Hippocampal formation (tissue), 2 donors: Measurements from ENCODE around the gene PURB.
"Not testable (repeated sequence)": the region's sequence is repeated elsewhere in the genome, so short reads cannot be mapped to it uniquely, and the experiment has no call there.

Experiments used
- DNase-seq, 2 donors: peaks; one replicate each; lab custom pipeline; 2025; lab: John Stamatoyannopoulos, UW

Gene PURB

DNA sequence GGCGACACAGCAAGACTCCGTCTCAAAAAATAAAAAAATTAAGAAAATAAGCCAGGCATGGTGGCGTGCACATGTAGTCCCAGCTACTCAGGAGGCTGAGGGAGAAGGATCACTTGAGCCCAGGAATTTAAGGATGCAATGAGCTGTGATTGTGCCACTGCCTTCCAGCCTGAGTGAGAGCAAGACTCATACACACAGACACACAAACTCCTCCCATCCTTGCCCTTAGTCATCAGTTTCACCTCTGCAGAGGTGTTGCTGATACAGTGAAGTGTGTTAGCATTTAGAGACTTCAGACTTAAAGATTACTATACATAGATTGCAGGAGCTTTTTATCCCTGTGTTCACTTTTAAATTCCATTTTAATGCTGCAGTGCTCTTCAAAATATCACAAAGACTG is 31.9 kb downstream of the PURB start:
- DNase-seq: no peak

- no peak for DNase-seq
Measured at GRCh38 chr7:44852590-44852989, 32.7 kb downstream of the PURB start.

DNA sequence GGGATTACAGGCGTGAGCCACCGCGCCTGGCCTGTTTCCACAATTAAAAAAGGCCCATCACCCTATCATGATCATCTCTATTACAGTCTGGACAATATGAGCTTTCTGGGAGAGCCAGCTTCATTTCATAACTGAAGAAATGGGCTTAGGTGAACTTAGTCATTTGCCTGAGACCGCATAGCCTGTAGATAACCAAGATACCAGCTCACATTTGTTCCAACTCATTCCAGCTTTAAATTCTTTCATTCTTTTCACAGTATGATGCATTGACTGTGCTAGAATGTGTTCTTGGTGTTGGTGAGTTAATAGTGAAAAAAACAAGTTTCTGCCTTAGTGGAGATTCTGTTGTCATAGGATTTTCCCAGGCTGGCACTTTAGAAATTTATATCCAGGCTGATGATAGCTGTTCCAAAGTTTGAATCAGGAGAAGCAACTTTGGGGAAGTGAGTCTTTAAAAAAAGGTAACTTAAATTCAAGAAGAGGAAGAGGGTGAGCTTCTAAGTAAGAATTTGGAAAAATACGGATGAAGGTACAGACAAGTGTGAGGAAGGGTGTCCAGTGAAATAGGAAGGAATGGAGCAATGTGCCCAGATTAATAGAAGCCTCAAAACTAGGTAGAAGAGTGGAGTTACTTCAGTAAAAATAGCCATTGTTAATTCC is 35.3 kb downstream of the PURB start:
- DNase-seq: no peak

DNA sequence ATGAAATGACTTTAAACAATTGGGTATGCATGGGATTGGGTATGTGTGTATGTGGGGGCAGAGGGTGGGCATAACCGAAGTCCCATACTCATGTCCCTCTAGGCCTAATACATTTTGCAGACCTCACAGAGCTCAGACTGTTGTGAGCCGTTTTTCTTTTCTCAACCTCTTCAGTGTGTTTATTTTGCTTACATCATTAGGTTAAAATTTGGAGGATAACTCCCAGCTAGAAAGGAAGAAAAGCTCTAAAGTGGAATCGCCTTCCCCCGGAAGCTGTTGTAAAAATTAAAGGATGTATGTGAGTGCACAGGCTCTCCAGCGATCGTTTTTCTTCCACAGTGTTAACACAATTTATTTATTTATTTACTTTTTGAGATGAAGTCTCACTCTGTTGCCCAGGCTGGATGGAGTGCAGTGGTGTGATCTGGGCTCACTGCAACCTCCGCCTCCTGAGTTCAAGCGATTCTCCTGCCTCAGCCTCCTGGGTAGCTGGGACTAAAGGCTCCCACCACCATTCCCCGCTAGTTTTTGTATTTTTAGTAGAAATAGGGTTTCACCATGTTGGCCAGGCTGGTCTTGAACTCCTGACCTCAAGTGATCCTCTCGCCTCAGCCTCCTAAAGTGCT is 36.0 kb downstream of the PURB start:
- no peak for DNase-seq

DNA sequence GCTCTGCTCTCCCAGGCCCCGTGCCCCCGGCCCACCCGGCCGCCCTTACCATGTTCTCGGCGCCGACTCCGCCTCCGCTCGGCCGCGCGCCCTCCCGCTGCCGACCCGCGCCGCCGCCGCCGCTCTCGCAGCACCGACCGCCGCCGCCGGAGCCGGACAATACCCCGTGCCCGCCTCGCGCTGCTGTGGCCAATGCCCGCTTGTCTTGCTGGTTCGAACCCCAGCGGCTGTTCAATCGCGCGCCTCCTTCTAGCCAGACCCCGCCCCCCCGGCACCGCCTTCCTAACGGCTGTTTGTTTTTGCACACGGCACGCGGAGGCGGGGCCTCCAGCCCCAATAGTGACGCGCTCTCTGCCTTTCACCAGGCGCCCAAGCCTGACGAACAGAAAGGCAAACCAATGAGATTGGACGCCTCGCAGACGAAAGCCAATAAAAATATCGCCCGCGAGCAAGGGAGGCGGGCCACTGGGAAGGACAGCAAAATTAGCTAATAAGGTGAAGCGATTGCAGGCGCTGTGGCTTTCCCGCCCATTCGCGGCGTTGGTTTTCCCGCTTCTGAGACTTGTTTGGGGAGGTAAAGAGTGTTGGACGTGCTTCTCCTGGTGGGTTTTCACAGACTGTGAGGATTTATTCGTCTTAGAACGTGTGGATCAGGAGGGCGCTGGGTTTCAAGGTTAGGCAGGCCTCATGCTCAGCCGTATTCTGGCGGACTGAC is 37.3 kb downstream of the PURB start, which contains the start of gene H2AZ2:
Gene H2AZ2 (minus strand): TSS at position 168 of the 715 bp plus-strand sequence. CDS start 116 bp downstream, at position 52.
- DNase-seq: peak; percentile 99

- DNase-seq: peak; percentile 83 to 92
Measured at GRCh38 chr7:44847509-44847919, 37.8 kb downstream of the PURB start.

DNA sequence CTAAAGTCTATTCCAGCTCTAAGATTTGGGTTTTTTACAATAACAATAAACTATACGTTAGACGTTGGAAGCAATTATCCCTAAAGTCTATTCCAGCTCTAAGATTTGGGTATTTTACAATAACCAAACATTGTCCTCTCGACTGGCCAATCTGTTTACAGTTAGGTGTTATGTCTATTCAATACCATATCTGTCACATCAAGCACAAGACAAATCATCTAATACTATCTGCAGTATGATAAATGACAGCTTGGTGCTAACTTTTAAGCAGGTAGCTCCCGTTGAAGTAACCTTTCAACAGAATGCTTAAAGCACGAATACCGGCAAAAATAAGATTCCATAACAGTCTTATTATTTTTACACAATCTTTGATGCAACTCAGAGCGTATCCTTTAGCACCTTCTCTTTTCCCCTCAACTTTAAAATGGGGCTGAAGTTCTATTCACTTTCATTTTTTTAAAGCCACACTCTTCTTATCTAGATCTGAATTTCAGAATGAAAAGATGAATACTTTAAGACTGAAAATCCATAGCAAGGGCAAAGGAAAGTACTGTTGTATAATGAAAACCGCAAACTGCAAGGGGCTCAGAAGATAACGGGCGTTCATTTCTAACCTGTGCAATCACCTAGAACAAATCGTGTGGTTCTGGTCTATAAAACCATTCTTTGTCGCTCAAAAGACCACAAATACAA is 38.4 kb downstream of the PURB start:
- DNase-seq: no peak

DNA sequence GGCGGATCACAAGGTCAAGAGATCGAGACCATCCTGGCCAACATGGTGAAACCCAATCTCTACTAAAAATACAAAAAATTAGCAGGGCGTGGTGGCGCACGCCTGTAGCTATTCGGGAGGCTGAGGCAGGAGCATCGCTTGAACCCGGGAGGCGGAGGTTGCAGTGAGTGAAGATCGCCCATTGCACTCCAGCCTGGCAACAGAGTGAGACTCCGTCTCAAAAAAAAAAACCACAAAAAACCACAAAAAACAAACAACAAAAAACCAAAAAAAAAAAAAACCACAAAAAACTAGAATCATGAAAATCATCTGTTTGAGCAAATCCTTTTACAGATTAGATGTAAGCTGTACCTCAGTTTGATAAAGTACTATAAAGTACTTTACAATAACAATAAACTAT is 38.9 kb downstream of the PURB start:
- not testable (repeated sequence) for DNase-seq

DNA sequence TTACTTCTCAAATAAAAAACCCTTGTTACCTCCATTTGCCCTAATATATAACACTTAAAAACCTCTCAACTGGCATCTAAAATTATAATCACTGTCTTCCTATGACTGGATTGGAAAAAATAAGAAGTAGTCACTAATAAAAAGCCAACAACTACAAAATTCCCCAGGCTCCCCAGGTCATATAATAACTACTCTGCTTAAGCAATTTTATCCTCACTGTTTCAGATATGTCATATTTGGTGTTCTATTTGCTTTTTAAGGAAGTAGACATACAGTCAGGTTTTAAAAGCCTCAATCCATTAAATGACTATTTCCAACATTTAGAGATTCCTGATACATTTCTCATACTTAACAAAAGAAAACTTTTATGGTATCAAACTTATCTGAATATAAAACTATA is 39.9 kb downstream of the PURB start:
- DNase-seq: no peak

- DNase-seq: not testable (repeated sequence)
Measured at GRCh38 chr7:44843440-44843839, 41.9 kb downstream of the PURB start.

DNA sequence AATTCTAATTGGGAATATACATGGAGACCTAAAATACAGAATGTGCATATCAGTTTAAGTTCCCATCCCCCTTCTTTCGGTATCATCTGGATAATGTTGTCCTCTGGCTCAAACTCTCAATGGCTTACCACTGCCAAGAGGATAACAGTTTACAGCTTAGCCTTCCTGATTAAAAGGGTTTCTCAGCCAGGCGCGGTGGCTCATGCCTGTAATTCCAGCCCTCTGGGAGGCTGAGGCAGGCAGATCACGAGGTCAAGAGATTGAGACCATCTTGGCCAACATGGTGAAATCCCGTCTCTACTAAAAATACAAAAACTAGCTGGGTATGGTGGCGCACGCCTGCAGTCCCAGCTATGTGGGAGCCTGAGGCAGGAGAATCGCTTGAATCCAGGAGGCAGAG is 42.7 kb downstream of the PURB start:
- not testable (repeated sequence) for DNase-seq

GRCh38 chr7:44838751-44839150 is 46.6 kb downstream of the PURB start:
- DNase-seq: no peak

GRCh38 chr7:44827567-44827966 is 57.8 kb downstream of the PURB start:
- no peak for DNase-seq
